ENCODE measurements around the gene UPK2.
"Not testable (repeated sequence)": the region's sequence is repeated elsewhere in the genome, so short reads cannot be mapped to it uniquely, and the experiment has no call there.

Gene UPK2

DNA sequence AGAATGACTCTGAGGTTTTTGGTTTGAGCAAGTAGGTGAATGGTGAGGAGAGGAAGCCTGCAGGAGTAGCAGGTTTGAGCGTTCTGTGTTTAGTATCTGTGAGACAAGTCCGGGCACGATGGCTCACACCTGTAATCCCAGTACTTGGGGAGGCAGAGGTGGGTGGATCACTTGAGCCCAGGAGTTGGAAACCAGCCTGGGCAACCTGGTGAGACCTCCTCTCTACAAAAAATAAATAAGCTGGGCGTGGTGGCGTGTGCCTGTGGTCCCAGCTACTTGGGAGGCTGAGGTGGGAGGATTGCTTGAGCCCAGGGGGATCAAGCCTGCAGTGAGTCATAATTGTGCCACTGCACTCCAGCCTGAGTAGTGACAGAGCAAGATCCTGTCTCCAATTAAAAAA, 32.2 kb downstream of the UPK2 start:
- no peak for DNase-seq (ENCODE audit: low read depth in 2 of 2)

DNA sequence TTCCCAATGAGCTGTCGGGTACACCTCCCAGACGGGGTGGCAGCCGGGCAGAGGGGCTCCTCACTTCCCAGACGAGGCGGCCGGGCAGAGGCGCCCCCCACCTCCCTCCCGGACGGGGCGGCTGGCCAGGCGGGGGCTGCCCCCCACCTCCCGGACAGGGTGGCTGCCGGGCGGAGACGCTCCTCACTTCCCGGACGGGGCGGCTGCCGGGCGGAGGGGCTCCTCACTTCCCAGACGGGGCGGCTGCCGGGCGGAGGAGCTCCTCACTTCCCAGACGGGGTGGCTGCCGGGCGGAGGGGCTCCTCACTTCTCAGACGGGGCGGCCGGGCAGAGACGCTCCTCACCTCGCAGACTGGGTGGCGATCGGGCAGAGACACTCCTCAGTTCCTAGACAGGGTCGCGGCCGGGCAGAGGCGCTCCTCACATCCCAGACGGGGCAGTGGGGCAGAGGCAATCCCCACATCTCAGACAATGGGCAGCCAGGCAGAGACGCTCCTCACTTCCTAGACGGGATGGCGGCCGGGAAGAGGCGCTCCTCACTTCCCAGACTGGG, 35.5 kb downstream of the UPK2 start:
- not testable (repeated sequence) for DNase-seq (ENCODE audit: low read depth in 2 of 2)

DNA sequence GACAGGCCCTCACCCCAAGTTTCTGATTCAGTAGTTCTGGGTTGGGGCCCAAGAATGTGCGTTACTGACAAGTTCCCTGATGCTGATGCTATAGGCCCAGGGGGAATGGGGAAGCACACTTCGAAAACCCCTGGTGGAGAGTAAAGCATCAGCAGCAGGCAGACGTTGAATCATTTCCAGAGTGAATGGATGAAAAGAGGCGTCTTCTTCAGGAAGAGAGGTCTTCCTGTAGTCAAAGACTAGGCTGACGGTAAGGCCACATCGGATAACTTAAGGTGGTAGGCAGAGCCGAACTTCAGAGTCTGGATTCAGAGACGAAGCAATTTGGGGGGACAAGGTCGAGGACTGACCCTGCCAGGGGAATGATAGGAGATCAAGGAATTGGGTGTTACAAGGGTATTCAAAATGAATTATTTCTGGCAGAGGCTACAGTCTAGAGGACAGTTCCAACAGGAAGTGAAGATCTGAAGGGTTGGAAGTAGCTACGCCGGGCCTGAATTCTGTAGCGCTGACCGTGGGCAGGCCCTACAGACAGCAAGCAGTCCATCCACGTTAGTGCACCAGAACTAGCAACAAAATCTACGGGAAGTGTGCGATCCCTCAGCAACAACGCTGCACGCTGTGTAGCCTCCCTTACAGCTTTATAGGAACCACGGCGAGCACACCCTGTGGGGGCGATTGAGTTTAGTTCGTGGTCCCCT, 41.0 kb downstream of the UPK2 start:
- DNase-seq (ENCODE audit: low read depth in 2 of 2), result no peak

DNA sequence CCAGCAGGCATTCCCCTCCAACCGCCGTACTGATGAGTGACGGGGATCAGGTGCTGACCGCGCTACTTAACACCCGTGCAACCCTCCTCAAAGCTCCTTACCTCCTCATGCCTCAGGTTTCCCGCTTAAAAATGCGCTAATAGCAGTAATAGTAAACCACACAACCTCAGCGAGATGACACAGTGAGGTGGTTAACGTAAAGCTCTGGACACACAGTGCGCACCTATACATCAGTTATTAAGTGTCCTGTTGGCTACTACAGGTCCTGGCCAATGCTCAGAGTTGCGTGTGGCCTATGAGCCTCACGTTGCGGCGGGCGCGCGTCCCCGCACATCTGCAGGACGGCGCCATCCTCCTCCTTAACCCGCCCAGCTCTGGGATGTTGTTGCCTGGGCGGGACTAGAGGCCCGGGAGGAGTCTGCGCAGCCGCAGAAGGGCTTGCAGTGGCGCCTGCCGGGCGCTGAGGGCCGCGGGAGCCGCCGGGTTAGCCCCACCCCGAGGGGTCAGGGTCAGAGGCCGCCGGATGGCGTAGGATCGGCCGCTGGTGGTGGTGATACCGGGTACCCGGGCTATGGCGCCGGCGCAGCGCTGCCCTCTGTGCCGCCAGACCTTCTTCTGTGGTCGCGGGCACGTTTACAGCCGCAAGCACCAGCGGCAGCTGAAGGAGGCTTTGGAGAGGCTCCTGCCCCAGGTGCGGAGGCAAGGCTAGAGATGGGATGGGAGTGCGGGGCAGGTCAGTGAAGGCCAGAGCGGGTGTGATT, 41.7 kb downstream of the UPK2 start, which contains the start of gene CENATAC:
Gene CENATAC, plus strand, starts transcription at position 512 of the 761 bp plus-strand sequence. Its CDS starts 60 bp downstream, at position 572.
- peak; percentile 89 to 90 for DNase-seq (ENCODE audit: low read depth in 2 of 2)

DNA sequence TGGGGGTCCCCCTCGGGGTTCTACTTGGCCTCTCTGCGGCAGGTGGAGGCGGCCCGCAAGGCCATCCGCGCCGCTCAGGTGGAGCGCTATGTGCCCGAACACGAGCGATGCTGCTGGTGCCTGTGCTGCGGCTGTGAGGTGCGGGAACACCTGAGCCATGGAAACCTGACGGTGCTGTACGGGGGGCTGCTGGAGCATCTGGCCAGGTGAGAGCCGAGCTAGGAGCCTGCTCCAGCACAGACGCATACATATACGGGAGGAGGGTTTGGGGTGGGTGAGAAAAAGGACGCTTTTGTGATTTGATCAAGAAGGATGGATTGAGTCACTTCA, 42.3 kb downstream of the UPK2 start:
- DNase-seq (ENCODE audit: low read depth in 2 of 2), result no peak

DNA sequence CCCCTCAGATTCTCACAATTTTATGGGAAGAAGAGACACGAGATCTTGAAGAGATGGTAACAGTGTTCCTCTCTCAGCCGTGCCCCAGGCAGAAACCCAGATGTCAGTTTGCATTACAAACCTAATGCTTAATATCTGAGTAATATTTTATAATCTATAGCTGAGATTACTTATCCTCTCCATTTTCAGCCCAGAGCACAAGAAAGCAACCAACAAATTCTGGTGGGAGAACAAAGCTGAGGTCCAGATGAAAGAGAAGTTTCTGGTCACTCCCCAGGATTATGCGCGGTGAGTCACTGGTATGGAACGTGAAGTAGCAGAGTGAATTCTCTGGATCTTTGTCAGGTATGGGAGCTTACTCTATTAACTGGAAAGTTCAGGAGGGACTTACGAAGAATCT, 42.7 kb downstream of the UPK2 start:
- DNase-seq (ENCODE audit: low read depth in 2 of 2), result no peak

DNA sequence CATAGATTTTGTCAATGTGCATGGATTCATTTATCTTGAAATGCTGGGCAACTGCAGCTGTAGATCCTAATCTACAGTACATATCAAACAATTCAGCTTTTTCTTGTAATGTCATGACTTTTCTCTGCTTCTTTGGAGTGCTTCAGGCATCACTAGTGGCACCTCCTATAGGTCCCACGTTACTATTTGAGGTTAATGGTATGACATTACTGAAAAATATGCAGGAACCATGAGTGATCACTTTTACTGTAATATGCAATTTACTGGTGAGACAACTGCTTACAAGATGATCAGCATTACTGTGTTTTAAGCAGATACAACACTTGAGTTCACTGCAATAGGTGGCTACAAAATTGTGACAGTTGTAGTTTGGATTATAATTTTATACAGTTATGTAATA, 44.8 kb downstream of the UPK2 start:
- DNase-seq (ENCODE audit: low read depth in 2 of 2), result no peak

DNA sequence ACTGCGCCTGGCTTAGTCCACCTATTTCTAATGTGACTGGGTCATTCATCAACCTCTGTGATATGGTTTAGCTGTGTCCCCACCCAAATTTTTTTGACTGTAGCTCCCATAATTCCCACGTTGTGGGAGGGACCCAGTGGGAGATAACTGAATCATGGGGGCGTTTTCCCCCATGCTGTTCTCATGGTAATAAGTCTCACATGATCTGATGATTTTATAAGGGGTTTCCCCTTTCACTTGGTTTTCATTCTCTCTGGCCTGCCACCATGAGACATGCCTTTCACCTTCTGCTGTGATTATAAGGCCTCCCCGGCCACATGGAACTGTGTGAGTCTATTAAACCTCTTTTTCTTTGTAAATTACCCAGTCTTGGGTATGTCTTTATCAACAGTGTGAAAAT, 50.6 kb downstream of the UPK2 start:
- DNase-seq (ENCODE audit: low read depth in 2 of 2), result no peak
